Activated gamma-delta T cell treated with anti-CD3 and anti-CD28 coated beads, Interleukin-2, amount 50 U/mL, for 16 hours (primary cell): ENCODE measurements around the gene ERC2.
"Not testable (repeated sequence)": the region's sequence is repeated elsewhere in the genome, so short reads cannot be mapped to it uniquely, and the experiment has no call there.

Source experiments
- DNase-seq: peaks from one replicate; pipeline ENCODE4 v3.0.0-alpha.2; 2020; ENCODE audit warnings: low read depth

The ERC2 gene

GRCh38 chr3:55521738-55522421, 946.4 kb downstream of the ERC2 start:
- no peak for DNase-seq

- no peak for DNase-seq
Measured at GRCh38 chr3:55521064-55521737, 947.1 kb downstream of the ERC2 start.

- no peak for DNase-seq
Measured at GRCh38 chr3:55519019-55519418, 949.2 kb downstream of the ERC2 start.

- no peak for DNase-seq
Measured at GRCh38 chr3:55518451-55518850, 949.8 kb downstream of the ERC2 start.

GRCh38 chr3:55516392-55517030, 951.8 kb downstream of the ERC2 start:
- no peak for DNase-seq

GRCh38 chr3:55515550-55516246, 952.6 kb downstream of the ERC2 start:
- no peak for DNase-seq

GRCh38 chr3:55514962-55515361, 953.3 kb downstream of the ERC2 start:
- no peak for DNase-seq

- DNase-seq = no peak
Measured at GRCh38 chr3:55512571-55513343, 955.5 kb downstream of the ERC2 start.

GRCh38 chr3:55511895-55512570, 956.2 kb downstream of the ERC2 start:
- no peak for DNase-seq

- DNase-seq = no peak
Measured at GRCh38 chr3:55508335-55508734, 959.9 kb downstream of the ERC2 start.

GRCh38 chr3:55507808-55508207, 960.5 kb downstream of the ERC2 start:
- no peak for DNase-seq

- DNase-seq = no peak
Measured at GRCh38 chr3:55505776-55506175, 962.5 kb downstream of the ERC2 start.

- not testable (repeated sequence) for DNase-seq
Measured at GRCh38 chr3:55505102-55505501, 963.2 kb downstream of the ERC2 start.

- DNase-seq = no peak
Measured at GRCh38 chr3:55501905-55502304, 966.4 kb downstream of the ERC2 start.

GRCh38 chr3:55500555-55501330, 967.5 kb downstream of the ERC2 start:
- no peak for DNase-seq

GRCh38 chr3:55498520-55498919, 969.7 kb downstream of the ERC2 start:
- DNase-seq = no peak

- no peak for DNase-seq
Measured at GRCh38 chr3:55497250-55497649, 971.0 kb downstream of the ERC2 start.

GRCh38 chr3:55494976-55495375, 973.3 kb downstream of the ERC2 start:
- DNase-seq = no peak

- no peak for DNase-seq
Measured at GRCh38 chr3:55492976-55493375, 975.3 kb downstream of the ERC2 start.

- no peak for DNase-seq
Measured at GRCh38 chr3:55491296-55491816, 976.9 kb downstream of the ERC2 start.
